ENCODE data around the gene NAE1.
"Not testable (repeated sequence)": the region's sequence is repeated elsewhere in the genome, so short reads cannot be mapped to it uniquely, and the experiment has no call there.

DNA sequence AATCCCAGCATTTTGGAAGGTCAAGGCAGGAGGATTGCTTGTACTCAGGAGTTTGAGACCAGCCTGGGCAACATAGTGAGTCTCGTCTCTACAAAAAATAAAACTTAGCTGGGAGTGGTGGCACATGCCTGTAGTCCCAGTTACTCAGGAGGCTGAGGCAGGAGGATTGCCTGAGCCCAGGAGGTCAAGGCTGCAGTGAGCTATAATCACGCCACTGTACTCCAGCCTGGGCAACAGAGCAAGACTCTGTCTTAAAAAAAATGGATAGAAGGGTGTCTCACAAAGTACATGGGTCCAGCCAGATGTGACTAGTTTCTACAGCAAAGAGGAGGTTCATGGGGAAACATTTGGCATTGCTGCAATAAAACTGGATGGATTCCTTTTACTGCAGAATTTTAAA lies 40.6 kb upstream of the NAE1 start:
- TF ChIP-seq, protein P1, sequence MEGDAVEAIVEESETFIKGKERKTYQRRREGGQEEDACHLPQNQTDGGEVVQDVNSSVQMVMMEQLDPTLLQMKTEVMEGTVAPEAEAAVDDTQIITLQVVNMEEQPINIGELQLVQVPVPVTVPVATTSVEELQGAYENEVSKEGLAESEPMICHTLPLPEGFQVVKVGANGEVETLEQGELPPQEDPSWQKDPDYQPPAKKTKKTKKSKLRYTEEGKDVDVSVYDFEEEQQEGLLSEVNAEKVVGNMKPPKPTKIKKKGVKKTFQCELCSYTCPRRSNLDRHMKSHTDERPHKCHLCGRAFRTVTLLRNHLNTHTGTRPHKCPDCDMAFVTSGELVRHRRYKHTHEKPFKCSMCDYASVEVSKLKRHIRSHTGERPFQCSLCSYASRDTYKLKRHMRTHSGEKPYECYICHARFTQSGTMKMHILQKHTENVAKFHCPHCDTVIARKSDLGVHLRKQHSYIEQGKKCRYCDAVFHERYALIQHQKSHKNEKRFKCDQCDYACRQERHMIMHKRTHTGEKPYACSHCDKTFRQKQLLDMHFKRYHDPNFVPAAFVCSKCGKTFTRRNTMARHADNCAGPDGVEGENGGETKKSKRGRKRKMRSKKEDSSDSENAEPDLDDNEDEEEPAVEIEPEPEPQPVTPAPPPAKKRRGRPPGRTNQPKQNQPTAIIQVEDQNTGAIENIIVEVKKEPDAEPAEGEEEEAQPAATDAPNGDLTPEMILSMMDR (conservative IDR thresholded peaks at IDR 0.05; ENCODE audit: low read length) = not testable (repeated sequence)
- TF ChIP-seq EZH2phosphoT487 (IDR thresholded peaks at IDR 0.05; ENCODE audit: borderline replicate concordance, low read depth, low read length) = not testable (repeated sequence)
